ENCODE measurements around the gene EIF3D.
"Not testable (repeated sequence)": the region's sequence is repeated elsewhere in the genome, so short reads cannot be mapped to it uniquely, and the experiment has no call there.

Gene EIF3D

DNA sequence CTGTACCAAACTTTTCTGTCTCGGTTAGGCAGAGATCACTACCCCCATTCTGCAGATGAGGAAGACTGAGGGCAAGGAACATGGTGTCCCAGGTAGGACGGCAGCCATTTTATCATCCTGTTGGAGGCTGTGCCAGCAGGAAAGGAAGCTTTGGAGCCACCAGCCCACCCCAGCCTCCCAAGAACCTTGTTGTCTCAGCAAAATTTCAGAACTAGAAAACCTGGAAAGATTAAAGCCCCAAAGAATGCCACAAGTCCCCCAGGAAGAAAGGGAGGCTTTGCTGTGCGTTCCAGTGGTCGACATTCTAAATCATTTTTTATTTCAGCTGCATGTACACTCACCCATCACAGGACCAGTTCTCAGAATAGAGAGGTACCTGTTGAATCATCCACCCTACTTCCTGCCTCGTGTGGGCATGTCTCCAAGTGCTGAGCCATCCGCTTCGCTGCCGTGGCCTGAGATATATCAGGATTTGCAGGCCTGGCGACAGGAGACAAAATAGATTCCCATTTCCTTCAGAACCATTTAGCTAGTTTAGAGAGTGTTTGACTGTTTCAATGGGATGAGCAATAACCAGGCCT lies 13.0 kb upstream of the EIF3D start:
- no peak for DNase-seq
- H3K27ac Mint-ChIP-seq, result no peak overlapping the region
- no peaks in the 10 kb centered on the region for H3K9me3 Mint-ChIP-seq

DNA sequence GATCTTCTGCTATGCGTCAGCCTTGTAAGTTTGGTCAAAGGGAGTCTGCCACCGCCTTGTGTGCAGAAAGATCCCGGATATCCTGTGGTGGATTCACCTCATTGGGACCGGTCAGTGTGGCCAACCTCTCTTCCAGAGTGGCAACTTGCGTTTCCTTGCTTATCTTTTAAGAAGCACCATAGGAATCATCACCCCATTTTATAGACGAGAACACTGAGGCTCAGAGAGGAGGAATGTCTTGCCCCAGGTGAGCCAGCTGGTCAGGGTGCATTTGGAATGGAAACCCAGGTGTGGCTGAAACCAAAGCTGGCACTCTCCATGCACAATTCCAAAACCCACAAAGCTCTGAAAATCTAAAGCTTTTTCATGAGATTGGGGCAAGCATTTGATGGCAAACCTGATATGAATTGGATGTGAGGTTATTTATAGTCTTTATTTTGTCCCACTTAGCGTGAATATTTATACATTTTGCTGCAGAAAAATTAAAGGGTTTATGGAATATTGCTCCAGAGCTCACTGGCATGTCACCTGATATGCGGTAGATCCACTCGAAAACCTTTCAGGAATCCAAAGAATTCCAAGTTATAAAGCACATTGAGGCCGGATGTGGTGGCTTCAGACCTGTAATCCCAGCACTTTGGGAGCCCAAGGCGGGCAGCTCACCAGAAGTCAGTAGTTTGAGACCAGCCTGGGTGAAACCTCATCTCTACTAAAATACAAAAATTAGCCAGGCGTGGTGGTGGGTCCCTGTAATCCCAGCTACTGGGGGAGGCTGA lies 12.1 kb upstream of the EIF3D start:
- Mint-ChIP-seq H3K4me3 (no peak overlapping the region), H3K27me3 (peaks cover 15 to 19% of the 10 kb centered on the region in 2 donors), H3K36me3 (ENCODE audit: insufficient read depth) (no peaks in the 10 kb centered on the region), H3K27ac (no peak overlapping the region), H3K4me1 (ENCODE audit: low read depth in 2 of 2) (no peaks in the 10 kb centered on the region), H3K9me3 (no peaks in the 10 kb centered on the region)
- DNase-seq (no peak), ATAC-seq (replicated peaks) (no peak)

More for the DNA sequence above, 13.0 kb upstream of the EIF3D start:
- H3K27me3 Mint-ChIP-seq, result peaks cover 23 to 28% of the 10 kb centered on the region in 2 donors
- no peak overlapping the region for H3K4me3 Mint-ChIP-seq
- ATAC-seq (replicated peaks), result peak; percentile 40
- H3K4me1 Mint-ChIP-seq (ENCODE audit: low read depth in 2 of 2), result peaks cover 0 to 2% of the 10 kb centered on the region in 2 donors
- H3K36me3 Mint-ChIP-seq (ENCODE audit: insufficient read depth), result no peaks in the 10 kb centered on the region

DNA sequence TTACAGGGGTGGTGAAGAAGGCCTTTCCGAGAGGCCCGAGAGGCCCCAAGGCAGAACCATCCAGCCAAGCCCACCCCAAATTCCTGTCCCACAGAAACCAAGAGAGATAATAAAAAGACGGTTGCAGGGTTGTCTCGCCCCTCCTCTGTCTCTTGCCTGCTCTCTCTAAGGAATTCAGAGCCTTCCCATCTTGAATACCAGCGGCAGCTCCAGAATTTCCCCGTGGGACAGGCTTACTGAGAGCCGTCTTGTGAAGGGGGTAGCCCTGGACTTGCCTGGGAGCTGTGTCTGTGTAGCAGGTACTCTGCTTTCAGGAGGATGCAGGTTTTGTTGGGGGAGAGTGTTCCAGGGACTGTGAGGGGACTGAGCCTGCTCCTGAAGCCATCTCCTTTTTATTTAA lies 9.6 kb upstream of the EIF3D start:
- H3K4me3 Mint-ChIP-seq, result no peak overlapping the region
- H3K9me3 Mint-ChIP-seq, result no peaks in the 10 kb centered on the region
- ATAC-seq (replicated peaks) (no peak), DNase-seq (no peak)
- H3K36me3 Mint-ChIP-seq (ENCODE audit: insufficient read depth), result no peaks in the 10 kb centered on the region
- peaks cover 13 to 15% of the 10 kb centered on the region in 2 donors for H3K27me3 Mint-ChIP-seq
- no peak overlapping the region for H3K27ac Mint-ChIP-seq
- H3K4me1 Mint-ChIP-seq (ENCODE audit: low read depth in 2 of 2), result no peaks in the 10 kb centered on the region

DNA sequence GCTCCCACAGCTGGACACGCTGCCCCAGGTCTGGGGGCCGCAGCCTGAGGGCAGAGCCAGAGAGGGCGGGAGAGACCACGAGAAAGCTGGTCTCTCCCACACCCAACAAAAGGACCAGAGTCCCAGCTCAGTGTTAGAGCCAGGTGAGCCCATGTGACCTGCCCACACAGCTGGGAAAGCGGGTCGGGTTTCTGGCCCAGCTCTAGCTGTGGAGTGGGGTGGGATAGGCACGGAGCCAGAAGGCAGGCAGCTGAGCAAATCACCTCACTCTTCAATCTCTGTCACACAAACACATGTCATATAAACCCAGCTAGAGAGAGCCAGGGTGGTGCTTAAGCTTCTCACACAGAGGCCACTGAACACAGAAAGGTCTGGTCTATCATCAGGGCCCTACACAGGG lies 7.8 kb upstream of the EIF3D start:
- Mint-ChIP-seq H3K27me3 (peaks cover 13 to 23% of the 10 kb centered on the region in 2 donors), H3K4me1 (ENCODE audit: low read depth in 2 of 2) (no peaks in the 10 kb centered on the region), H3K4me3 (no peak overlapping the region), H3K27ac (no peak overlapping the region), H3K36me3 (ENCODE audit: insufficient read depth) (peaks cover 3% of the 10 kb centered on the region), H3K9me3 (no peaks in the 10 kb centered on the region)
- ATAC-seq (replicated peaks) (no peak), DNase-seq (no peak)

DNA sequence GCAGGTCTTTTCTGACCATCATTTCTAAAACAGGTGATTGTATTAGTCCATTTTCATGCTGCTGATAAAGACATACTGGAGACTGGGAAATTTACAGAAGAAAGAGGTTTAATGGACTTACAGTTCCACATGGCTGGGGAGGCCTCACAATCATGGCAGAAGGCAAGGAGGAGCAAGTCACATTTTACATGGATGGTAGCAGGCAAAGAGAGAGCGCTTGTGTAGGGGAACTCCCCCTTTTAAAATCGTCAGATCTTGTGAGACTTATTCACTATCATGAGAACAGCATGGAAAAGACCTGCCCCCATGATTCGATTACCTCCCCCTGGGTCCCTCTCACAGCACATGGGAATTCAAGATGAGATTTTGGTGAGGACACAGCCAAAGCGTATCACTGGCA lies 4.4 kb upstream of the EIF3D start:
- H3K9me3 Mint-ChIP-seq; ATAC-seq (replicated peaks); H3K4me1 Mint-ChIP-seq (ENCODE audit: low read depth in 2 of 2); H3K27ac Mint-ChIP-seq; H3K4me3 Mint-ChIP-seq; DNase-seq; H3K27me3 Mint-ChIP-seq: not testable (repeated sequence)
- peaks cover 14% of the 10 kb centered on the region for H3K36me3 Mint-ChIP-seq (ENCODE audit: insufficient read depth)

DNA sequence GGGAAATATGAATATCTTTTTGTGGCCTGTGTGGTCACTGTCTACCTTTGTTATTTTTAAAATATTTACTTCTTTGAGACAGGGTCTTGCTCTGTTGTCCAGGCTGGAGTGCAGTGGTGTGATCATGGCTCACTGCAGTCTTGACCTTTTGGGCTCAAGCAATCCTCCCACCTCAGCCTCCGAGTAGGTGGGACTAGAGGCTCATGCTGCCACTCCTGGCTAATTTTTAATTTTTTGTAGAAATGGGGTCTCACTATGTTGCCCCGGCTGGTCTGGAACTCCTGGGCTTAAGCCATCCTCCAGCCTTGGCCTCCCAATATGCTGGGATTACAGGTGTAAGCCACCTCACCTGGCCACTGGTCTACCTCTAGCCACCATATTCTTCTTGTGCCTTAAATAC lies 3.5 kb upstream of the EIF3D start:
- H3K9me3 Mint-ChIP-seq, result no peaks in the 10 kb centered on the region
- peaks cover 0 to 9% of the 10 kb centered on the region in 2 donors for H3K27me3 Mint-ChIP-seq
- ATAC-seq (replicated peaks) (no peak), DNase-seq (no peak)
- peak overlapping the region in 1 of 2 donors; percentile 41 for H3K27ac Mint-ChIP-seq
- H3K4me1 Mint-ChIP-seq (ENCODE audit: low read depth in 2 of 2), result peaks cover 4 to 8% of the 10 kb centered on the region in 2 donors
- H3K36me3 Mint-ChIP-seq (ENCODE audit: insufficient read depth), result peaks cover 17% of the 10 kb centered on the region
- H3K4me3 Mint-ChIP-seq, result no peak overlapping the region

DNA sequence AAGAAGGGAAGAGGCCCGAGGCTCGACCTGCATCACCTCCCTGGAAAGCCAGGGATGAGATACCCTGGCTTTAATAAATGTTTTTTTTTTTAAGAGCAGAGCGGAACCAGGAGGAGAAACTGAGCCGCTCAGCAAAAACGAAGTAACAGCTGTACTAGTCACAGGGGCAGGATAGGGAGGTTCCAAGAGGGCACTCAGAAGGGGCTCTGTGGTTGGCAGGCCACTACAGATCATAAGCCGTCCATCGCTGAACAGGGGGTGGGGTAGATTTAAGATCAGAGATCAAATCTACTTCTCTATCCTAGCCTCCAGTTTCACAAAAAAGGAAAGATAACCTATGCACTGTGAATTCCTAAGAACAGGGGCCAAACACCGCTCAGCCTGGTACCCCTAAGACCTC lies 625 bp downstream of the EIF3D start:
- DNase-seq, result no peak
- H3K36me3 Mint-ChIP-seq (ENCODE audit: insufficient read depth), result peaks cover 56% of the 10 kb centered on the region
- peak overlapping the region; percentile 89 to 91 for H3K4me3 Mint-ChIP-seq

DNA sequence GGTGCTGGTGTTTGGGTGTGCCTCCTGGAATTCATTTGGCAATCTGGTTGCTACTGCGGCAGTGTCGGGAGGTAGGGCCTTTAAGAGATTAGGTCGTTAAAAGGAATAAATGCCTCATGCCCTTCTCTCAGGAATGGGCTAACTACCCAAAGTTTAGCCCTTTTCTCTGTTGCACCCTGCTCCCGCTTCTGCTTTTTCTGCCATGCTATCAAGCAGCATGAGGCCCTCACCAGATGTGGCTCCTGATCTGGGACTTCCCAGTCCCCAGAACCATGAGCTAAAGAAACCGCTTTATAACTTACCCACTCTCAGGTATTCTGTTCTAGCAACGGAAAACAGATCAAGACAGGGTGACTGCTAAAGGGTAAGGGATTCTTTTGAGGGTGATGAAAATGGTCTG lies 6.3 kb downstream of the EIF3D start:
- Mint-ChIP-seq H3K36me3 (ENCODE audit: insufficient read depth) (peaks cover 95% of the 10 kb centered on the region), H3K27ac (no peak overlapping the region)
- no peak for DNase-seq

More for the DNA sequence above, 625 bp downstream of the EIF3D start:
- ATAC-seq (replicated peaks), result no peak
- Mint-ChIP-seq H3K27me3 (peaks cover 0 to 5% of the 10 kb centered on the region in 2 donors), H3K4me1 (ENCODE audit: low read depth in 2 of 2) (peaks cover 11 to 22% of the 10 kb centered on the region in 2 donors), H3K27ac (peak overlapping the region; percentile 95 to 97), H3K9me3 (no peaks in the 10 kb centered on the region)

DNA sequence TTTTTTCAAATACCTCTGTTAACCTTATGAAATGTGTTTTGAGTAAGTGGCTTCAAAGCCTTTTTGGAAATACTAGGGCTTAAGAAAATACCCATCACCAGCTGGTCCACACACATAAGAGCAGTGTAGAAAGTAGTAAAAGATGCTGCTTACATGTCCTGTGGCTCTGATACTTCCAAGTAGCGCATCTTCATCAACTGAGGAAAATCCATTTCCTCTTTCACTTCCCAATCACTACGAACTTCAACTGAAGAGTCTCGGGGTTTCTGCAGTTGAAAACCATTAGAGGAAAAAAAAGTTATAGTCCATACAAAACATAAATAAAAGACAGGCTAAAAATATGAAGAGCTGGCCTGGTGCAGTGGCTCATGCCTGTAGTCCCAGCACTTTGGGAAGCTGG lies 8.5 kb downstream of the EIF3D start:
- Mint-ChIP-seq H3K27ac (no peak overlapping the region), H3K4me3 (no peak overlapping the region), H3K27me3 (no peaks in the 10 kb centered on the region), H3K36me3 (ENCODE audit: insufficient read depth) (peaks cover 97% of the 10 kb centered on the region), H3K4me1 (ENCODE audit: low read depth in 2 of 2) (peaks cover 0 to 1% of the 10 kb centered on the region in 2 donors), H3K9me3 (no peaks in the 10 kb centered on the region)
- ATAC-seq (replicated peaks) (no peak), DNase-seq (no peak)

More for the DNA sequence above, 6.3 kb downstream of the EIF3D start:
- no peak overlapping the region for H3K4me3 Mint-ChIP-seq
- no peak for ATAC-seq (replicated peaks)
- no peaks in the 10 kb centered on the region for H3K27me3 Mint-ChIP-seq
- no peaks in the 10 kb centered on the region for H3K9me3 Mint-ChIP-seq
- peaks cover 10 to 16% of the 10 kb centered on the region in 2 donors for H3K4me1 Mint-ChIP-seq (ENCODE audit: low read depth in 2 of 2)

DNA sequence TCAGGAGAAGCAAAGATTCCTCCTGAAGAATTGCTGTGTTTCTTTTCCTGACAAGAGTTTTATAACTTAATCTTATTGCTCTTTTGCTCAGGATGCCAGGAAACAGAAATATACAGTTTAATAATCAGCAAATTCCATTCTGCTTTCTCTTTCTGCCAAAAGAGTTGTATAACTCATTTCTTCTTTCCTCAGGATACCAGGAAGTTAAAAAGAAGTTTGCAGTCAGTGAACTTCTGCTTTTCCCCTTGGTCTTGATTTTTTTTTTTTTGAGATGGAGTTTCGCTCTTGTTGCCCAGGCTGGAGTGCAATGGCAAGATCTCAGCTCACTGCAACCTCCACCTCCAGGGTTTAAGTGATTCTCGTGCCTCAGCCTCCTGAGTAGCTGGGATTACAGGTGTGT lies 9.1 kb downstream of the EIF3D start:
- H3K27me3 Mint-ChIP-seq; H3K9me3 Mint-ChIP-seq; H3K4me1 Mint-ChIP-seq (ENCODE audit: low read depth in 2 of 2); ATAC-seq (replicated peaks); H3K27ac Mint-ChIP-seq; DNase-seq: not testable (repeated sequence)
- peaks cover 99% of the 10 kb centered on the region for H3K36me3 Mint-ChIP-seq (ENCODE audit: insufficient read depth)
- H3K4me3 Mint-ChIP-seq, result peak overlapping the region in 1 of 2 donors; percentile 12

DNA sequence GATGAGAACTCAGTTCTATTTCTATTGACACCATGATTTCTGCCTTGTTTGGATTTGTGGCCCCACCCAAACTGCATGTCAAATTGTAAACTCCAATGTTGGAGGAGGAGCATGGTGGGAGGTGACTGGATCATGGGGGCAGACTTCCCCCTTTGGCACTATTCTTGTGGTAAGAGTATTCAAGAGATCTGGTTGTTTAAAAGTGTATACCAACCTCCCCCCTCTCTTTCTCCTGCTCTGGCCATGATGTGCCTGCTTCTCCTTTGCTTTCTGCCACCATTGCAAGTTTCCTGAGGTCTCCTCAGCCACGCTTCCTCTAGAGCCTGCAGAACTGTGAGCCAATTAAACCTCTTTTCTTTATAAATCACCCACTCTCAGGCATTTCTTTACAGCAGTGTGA lies 14.2 kb downstream of the EIF3D start:
- peaks cover 96% of the 10 kb centered on the region for H3K36me3 Mint-ChIP-seq (ENCODE audit: insufficient read depth)
- no peak overlapping the region for H3K4me3 Mint-ChIP-seq
- H3K27ac Mint-ChIP-seq, result no peak overlapping the region
- H3K4me1 Mint-ChIP-seq (ENCODE audit: low read depth in 2 of 2), result peaks cover 0 to 11% of the 10 kb centered on the region in 2 donors
- H3K9me3 Mint-ChIP-seq, result no peaks in the 10 kb centered on the region
- DNase-seq (no peak), ATAC-seq (replicated peaks) (no peak)
- no peaks in the 10 kb centered on the region for H3K27me3 Mint-ChIP-seq

DNA sequence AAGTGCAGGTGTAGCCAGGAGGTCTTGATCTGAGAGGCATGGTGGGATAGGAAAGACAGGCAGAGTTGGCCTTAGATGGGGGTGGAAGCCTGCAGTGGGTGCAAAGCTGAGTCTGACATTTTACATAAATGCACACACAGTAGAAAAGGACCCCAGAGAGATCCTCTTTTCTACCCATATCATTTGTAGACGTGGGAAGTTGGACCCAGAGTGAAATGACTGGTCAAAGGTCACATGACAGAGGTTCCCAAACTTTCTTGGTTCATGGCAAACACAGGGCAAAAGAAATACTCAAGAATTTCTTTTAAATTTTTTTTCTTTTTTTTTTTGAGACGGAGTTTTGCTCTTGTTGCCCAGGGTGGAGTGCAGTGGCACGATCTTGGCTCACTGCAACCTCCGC lies 16.0 kb downstream of the EIF3D start:
- ATAC-seq (replicated peaks), result no peak
- Mint-ChIP-seq H3K27ac (no peak overlapping the region), H3K9me3 (no peaks in the 10 kb centered on the region)

DNA sequence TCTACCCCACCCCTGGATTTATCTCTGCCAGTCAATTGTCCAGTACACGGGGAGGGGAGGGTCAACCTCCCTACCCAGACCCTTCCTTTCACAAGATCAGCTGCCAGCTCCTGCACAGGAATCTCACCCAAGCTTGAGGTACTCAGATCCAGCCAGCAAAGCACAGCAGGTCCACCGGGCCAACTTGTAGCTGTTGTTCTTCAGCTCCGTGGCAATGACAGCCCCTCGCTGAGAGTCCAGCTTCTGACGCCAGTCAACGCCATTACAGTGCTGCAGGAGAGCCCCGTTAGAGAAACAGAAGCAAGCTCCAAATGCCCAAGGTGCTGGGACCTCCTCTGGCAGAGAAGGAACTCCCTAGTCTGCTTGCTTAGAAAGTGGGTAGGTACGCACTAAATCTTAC lies 16.6 kb downstream of the EIF3D start:
- no peak overlapping the region for H3K27ac Mint-ChIP-seq
- peaks cover 0 to 14% of the 10 kb centered on the region in 2 donors for H3K4me1 Mint-ChIP-seq (ENCODE audit: low read depth in 2 of 2)
- H3K4me3 Mint-ChIP-seq, result no peak overlapping the region
- no peaks in the 10 kb centered on the region for H3K27me3 Mint-ChIP-seq
- H3K36me3 Mint-ChIP-seq (ENCODE audit: insufficient read depth), result peaks cover 79% of the 10 kb centered on the region
- H3K9me3 Mint-ChIP-seq, result no peaks in the 10 kb centered on the region
- no peak for ATAC-seq (replicated peaks)
- DNase-seq, result no peak

More for the DNA sequence above, 16.0 kb downstream of the EIF3D start:
- H3K27me3 Mint-ChIP-seq, result no peaks in the 10 kb centered on the region
- no peak for DNase-seq
- no peak overlapping the region for H3K4me3 Mint-ChIP-seq
- peaks cover 0 to 11% of the 10 kb centered on the region in 2 donors for H3K4me1 Mint-ChIP-seq (ENCODE audit: low read depth in 2 of 2)
- H3K36me3 Mint-ChIP-seq (ENCODE audit: insufficient read depth), result peaks cover 85% of the 10 kb centered on the region

Data from effector memory CD8-positive, alpha-beta T cell (primary cell).